B cell (primary cell): ENCODE data around the gene ANKRD28. TPM values are rescaled to one million over a fixed set of nuclear protein-coding genes. Genes with fewer than 3 reads are reported as not detected.

Source experiments
- ATAC-seq: fragments of 200-7000 bp; cut with Tn5 transposase; one replicate; pipeline ENCODE4 v1.10.0; 2021; ENCODE audit warnings: low read depth, mild to moderate bottlenecking, moderate number of reproducible peaks, moderate library complexity
- CTCF ChIA-PET: fragments of 350-600 bp; sonication (Branson Sonifier 250); formaldehyde crosslinking; loops from one replicate; lab custom pipeline; 2021; ENCODE audit warnings: antibody characterized with exemption, inconsistent platforms; lab: Charles Lee
- POLR2A ChIA-PET: fragments of 350-600 bp; sonication (Branson Sonifier 250); formaldehyde crosslinking; loops from one replicate; lab custom pipeline; 2021; ENCODE audit warnings: antibody characterized with exemption; lab: Charles Lee
- DNase-seq: peaks from one replicate; pipeline ENCODE4 v3.0.0; 2013
- H2AFZ ChIP-seq: 2 replicates; pipeline ENCODE4 v1.6.1; 2012; ENCODE audit warnings: mild to moderate bottlenecking, low read depth, low read length; ENCODE audit not compliant: insufficient read depth, poor library complexity, severe bottlenecking
- H3K27ac ChIP-seq, 2 donors: 1 replicate in 1 of 2; 2 replicates in 1 of 2; pipeline ENCODE4 v1.5.1; 2012 to 2013; ENCODE audit warnings: low read length in 2 of 2, mild to moderate bottlenecking in 2 of 2, moderate library complexity in 1 of 2
- H3K27me3 ChIP-seq, 4 experiments: fragments of 200-600 bp in 1 of 4; sonication (generic) in 1 of 4; replicated peaks in 1 of 4; 1 replicate in 2 of 4; 2 replicates in 2 of 4; pipeline versions ENCODE4 v1.6.1 to v1.7.0; 2013 to 2016; ENCODE audit warnings: low read length in 3 of 4, mild to moderate bottlenecking in 2 of 4, mixed read lengths in 1 of 4, moderate library complexity in 1 of 4; ENCODE audit not compliant: insufficient read depth in 4 of 4, control insufficient read depth in 3 of 4; ENCODE audit errors: control extremely low read depth in 1 of 4
- H3K36me3 ChIP-seq, 2 experiments: replicated peaks in 1 of 2; 1 replicate in 1 of 2; 2 replicates in 1 of 2; pipeline versions ENCODE4 v1.6.1 to v1.7.1; 2013; ENCODE audit warnings: low read length in 1 of 2; ENCODE audit not compliant: insufficient read depth in 2 of 2, control insufficient read depth in 1 of 2; ENCODE audit errors: control extremely low read depth in 1 of 2, extremely low read depth in 1 of 2
- H3K4me1 ChIP-seq, 2 donors: fragments of 200-600 bp in 1 of 2; sonication (generic) in 1 of 2; 1 replicate in 1 of 2; 2 replicates in 1 of 2; pipeline versions ENCODE4 v1.5.1 to v1.6.1; 2013 to 2017; ENCODE audit warnings: low read length in 2 of 2; ENCODE audit not compliant: control insufficient read depth in 2 of 2, insufficient read depth in 2 of 2
- H3K4me2 ChIP-seq: replicated peaks from 2 replicates; pipeline ENCODE3; 2012; ENCODE audit warnings: mild to moderate bottlenecking, low read depth, low read length; ENCODE audit not compliant: poor library complexity, severe bottlenecking
- H3K4me3 ChIP-seq, 5 experiments: fragments of 200-600 bp in 1 of 5; sonication (generic) in 1 of 5; 1 replicate in 3 of 5; 2 replicates in 2 of 5; pipeline versions ENCODE4 v1.5.1 to v1.7.0; 2011 to 2016; ENCODE audit warnings: low read length in 4 of 5, mild to moderate bottlenecking in 4 of 5, low read depth in 2 of 5, control low read depth in 1 of 5, moderate library complexity in 1 of 5; ENCODE audit not compliant: insufficient read depth in 1 of 5; ENCODE audit errors: control extremely low read depth in 1 of 5, extremely low read depth in 1 of 5
- H3K79me2 ChIP-seq: fragments of 200-600 bp; sonication (generic); one replicate; pipeline ENCODE4 v1.6.0; 2016; ENCODE audit warnings: low read length; ENCODE audit not compliant: control insufficient read depth, insufficient read depth
- H3K9ac ChIP-seq: fragments of 200-600 bp; sonication (generic); 2 replicates; pipeline ENCODE4 v1.6.1; 2017; ENCODE audit warnings: mild to moderate bottlenecking, low read length, moderate library complexity
- H3K9me3 ChIP-seq, 3 donors: one replicate each; pipeline versions ENCODE4 v1.6.1 to v1.7.1; 2013; ENCODE audit warnings: low read length in 2 of 3; ENCODE audit not compliant: control insufficient read depth in 2 of 3, insufficient read depth in 1 of 3; ENCODE audit errors: control extremely low read depth in 1 of 3
- H4K20me1 ChIP-seq: 2 replicates; pipeline ENCODE4 v1.6.0; 2012; ENCODE audit warnings: mild to moderate bottlenecking, low read length; ENCODE audit not compliant: insufficient read depth, control insufficient read depth, poor library complexity, severe bottlenecking
- H3K27ac Mint-ChIP-seq: one replicate; pipeline ENCODE4 v1.8.0; 2021; ENCODE audit warnings: mixed read lengths
- H3K27me3 Mint-ChIP-seq: one replicate; pipeline ENCODE4 v1.8.0; 2021; ENCODE audit warnings: mixed read lengths
- H3K4me1 Mint-ChIP-seq: one replicate; pipeline ENCODE4 v1.8.0; 2021; ENCODE audit warnings: mixed read lengths
- H3K4me3 Mint-ChIP-seq: one replicate; pipeline ENCODE4 v1.8.0; 2021; ENCODE audit warnings: mixed read lengths
- H3K9me3 Mint-ChIP-seq: one replicate; pipeline ENCODE4 v1.8.0; 2022; ENCODE audit warnings: mixed read lengths; ENCODE audit not compliant: insufficient read depth
- EZH2 ChIP-seq: IDR thresholded peaks from 2 replicates; pipeline ENCODE4 v1.6.1; 2012; ENCODE audit warnings: borderline replicate concordance, low read depth, mild to moderate bottlenecking, moderate library complexity, low read length; ENCODE audit not compliant: insufficient read depth, poor library complexity, severe bottlenecking
- WGBS: methylation state at CpG from one replicate; pipeline ENCODE4 v1.1.5; 2013; ENCODE audit warnings: missing lambda C conversion rate; ENCODE audit not compliant: insufficient coverage; 5-methylcytosine and 5-hydroxymethylcytosine counted together
- intact Hi-C: fragments of 100-400 bp; cut with micrococcal nuclease; formaldehyde crosslinking; loops from one replicate; pipeline ENCODE4 v1.10.0; 2022
- polyA plus RNA-seq: library from polyadenylated mRNA; depleted of rRNA; stranded (reverse); fragments of >200 nt; gene quantifications from 2 replicates; pipeline ENCODE4 v1.2.3, GENCODE V29; 2012
- total RNA-seq, 2 donors: library from RNA; stranded (reverse); fragments of 120-200 nt in 1 of 2; gene quantifications; 1 replicate in 1 of 2; 2 replicates in 1 of 2; pipeline versions ENCODE4 v1.2.3 to v1.2.4, GENCODE V29; 2013 to 2022
- TF ChIP-seq, protein P1 (sequence below): fragments of 200-600 bp; IDR thresholded peaks from one replicate; pipeline ENCODE4 v1.8.0; 2022; ENCODE audit warnings: antibody characterized with exemption, mild to moderate bottlenecking

The ANKRD28 gene
- total and polyA plus RNA-seq, 2 donors (not counting 1 experiment from before 2014, with no cell fraction given) = 20.7 to 37.4 TPM

DNA sequence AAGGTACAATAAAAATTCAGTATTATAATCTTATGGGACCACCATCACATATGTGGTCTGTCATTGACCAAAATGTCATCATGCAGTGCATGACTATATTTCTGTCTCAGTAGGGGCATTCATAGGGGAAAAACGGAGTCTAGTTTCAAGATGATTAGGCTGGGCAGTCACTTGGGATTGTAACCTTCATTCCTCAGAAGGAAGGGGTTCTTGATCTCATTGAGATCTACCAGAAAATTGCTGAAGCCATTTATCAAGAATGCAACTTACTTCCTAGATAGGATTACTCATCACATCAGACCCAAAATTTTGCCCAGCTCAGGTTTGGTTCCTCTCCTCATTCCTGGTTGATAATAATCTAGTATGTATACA lies 158.9 kb downstream of the ANKRD28 start:
- no peak overlapping the region for H3K4me3 ChIP-seq
- DNase-seq (no peak), ATAC-seq (no peak)

DNA sequence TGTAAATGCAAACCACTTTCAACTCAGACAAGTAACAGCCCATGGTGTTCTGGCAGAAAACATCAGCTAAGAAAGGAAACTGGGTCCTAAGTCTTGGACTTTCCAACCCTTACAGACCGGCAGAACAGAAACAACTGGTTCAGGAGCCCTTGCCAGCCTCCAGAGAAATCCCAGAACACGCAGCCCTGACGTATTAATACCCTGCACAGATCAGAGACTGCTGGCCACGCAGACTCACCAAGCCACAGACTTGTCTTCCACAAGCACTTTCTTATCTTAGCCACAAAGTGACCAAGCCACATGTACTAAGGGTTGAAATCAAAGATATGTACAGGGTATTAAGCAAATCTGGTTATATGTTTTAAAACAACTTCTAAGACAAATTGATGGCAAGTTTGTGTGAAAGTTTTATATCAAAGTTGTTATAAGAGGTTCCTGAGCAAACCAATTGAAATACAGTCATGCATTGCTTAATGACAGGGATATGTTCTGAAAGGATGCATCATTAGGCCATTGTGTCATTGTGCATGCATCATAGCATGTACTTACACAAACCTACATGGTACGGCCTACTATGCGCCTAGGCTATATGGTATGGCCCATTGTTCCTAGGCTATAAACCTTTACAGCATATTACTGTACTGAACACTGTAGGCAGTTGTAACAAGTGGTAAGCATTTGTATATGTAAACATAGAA lies 159.4 kb downstream of the ANKRD28 start:
- Mint-ChIP-seq H3K27ac (no peak overlapping the region), H3K4me3 (no peak overlapping the region), H3K9me3 (no peaks in the 10 kb centered on the region), H3K27me3 (no peaks in the 10 kb centered on the region), H3K4me1 (peaks cover 21% of the 10 kb centered on the region)
- CTCF ChIA-PET = interaction anchor here (1.5 kb wide), 1 partner anchor 174 kb away, joined by 5 read pairs; no protein-coding TSS in a partner anchor
- WGBS = 71% methylated on average over 2 of the region's 6 CpGs
- H3K9ac ChIP-seq = no peak overlapping the region
- H2AFZ ChIP-seq = no peak overlapping the region
- POLR2A ChIA-PET = no interaction called here
- H4K20me1 ChIP-seq = no peaks in the 10 kb centered on the region
- TF ChIP-seq EZH2 = no peak
- TF ChIP-seq, protein P1, sequence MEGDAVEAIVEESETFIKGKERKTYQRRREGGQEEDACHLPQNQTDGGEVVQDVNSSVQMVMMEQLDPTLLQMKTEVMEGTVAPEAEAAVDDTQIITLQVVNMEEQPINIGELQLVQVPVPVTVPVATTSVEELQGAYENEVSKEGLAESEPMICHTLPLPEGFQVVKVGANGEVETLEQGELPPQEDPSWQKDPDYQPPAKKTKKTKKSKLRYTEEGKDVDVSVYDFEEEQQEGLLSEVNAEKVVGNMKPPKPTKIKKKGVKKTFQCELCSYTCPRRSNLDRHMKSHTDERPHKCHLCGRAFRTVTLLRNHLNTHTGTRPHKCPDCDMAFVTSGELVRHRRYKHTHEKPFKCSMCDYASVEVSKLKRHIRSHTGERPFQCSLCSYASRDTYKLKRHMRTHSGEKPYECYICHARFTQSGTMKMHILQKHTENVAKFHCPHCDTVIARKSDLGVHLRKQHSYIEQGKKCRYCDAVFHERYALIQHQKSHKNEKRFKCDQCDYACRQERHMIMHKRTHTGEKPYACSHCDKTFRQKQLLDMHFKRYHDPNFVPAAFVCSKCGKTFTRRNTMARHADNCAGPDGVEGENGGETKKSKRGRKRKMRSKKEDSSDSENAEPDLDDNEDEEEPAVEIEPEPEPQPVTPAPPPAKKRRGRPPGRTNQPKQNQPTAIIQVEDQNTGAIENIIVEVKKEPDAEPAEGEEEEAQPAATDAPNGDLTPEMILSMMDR = no peak
- ATAC-seq (no peak), DNase-seq (no peak)
- intact Hi-C loops = no loop called here
- H3K4me1 ChIP-seq = peaks cover 4 to 18% of the 10 kb centered on the region in 2 donors
- H3K4me2 ChIP-seq = no peak overlapping the region
- peaks cover 0 to 2% of the 10 kb centered on the region in 2 experiments for H3K36me3 ChIP-seq
- no peaks in the 10 kb centered on the region for H3K27me3 ChIP-seq
- H3K9me3 ChIP-seq = no peaks in the 10 kb centered on the region
- no peaks in the 10 kb centered on the region for H3K79me2 ChIP-seq
- H3K27ac ChIP-seq = no peak overlapping the region
- H3K4me3 ChIP-seq = no peak overlapping the region

More for the DNA sequence above, 158.9 kb downstream of the ANKRD28 start:
- peaks cover 21% of the 10 kb centered on the region for H3K4me1 Mint-ChIP-seq
- WGBS = 60% methylated on average over 1 of the region's 1 CpG
- no peaks in the 10 kb centered on the region for H3K27me3 Mint-ChIP-seq
- H3K9me3 Mint-ChIP-seq = no peaks in the 10 kb centered on the region
- H4K20me1 ChIP-seq = no peaks in the 10 kb centered on the region
- no peak overlapping the region for H3K9ac ChIP-seq
- TF ChIP-seq, protein P1 = no peak
- TF ChIP-seq EZH2 = no peak
- intact Hi-C loops = no loop called here
- no peak overlapping the region for H3K4me3 Mint-ChIP-seq
- ChIA-PET POLR2A (no interaction called here), CTCF (no interaction called here)
- H3K36me3 ChIP-seq = peaks cover 0 to 2% of the 10 kb centered on the region in 2 experiments
- H3K9me3 ChIP-seq = no peaks in the 10 kb centered on the region
- H3K27me3 ChIP-seq = no peaks in the 10 kb centered on the region
- H2AFZ ChIP-seq = no peak overlapping the region
- no peaks in the 10 kb centered on the region for H3K79me2 ChIP-seq
- no peak overlapping the region for H3K27ac Mint-ChIP-seq
- H3K27ac ChIP-seq = no peak overlapping the region
- peaks cover 4 to 18% of the 10 kb centered on the region in 2 donors for H3K4me1 ChIP-seq
- no peak overlapping the region for H3K4me2 ChIP-seq
